GM23338 (cell line): Measurements from ENCODE around the gene FBXL2. TPM values are rescaled to one million over a fixed set of nuclear protein-coding genes. Genes with fewer than 3 reads are reported as not detected.

Experiments used
- ATAC-seq: fragments of 200-7000 bp; cut with Tn5 transposase; 3 replicates; pipeline ENCODE4 v1.9.1; 2020
- DNase-seq: peaks from one replicate; pipeline ENCODE4 v3.0.0-alpha.2; 2015; ENCODE audit warnings: low spot score
- H2AFZ ChIP-seq: fragments of 200-600 bp; sonication (generic); 2 replicates; pipeline ENCODE4 v1.8.0; 2016; ENCODE audit warnings: antibody characterized with exemption, mild to moderate bottlenecking, moderate library complexity
- H3F3A ChIP-seq: fragments of 200-600 bp; sonication (generic); replicated peaks from 2 replicates; pipeline ENCODE4 v1.8.0; 2017; ENCODE audit warnings: antibody characterized with exemption, mixed run types, low read depth
- H3K27ac ChIP-seq: fragments of 200-600 bp; sonication (generic); 2 replicates; pipeline ENCODE4 v1.6.1; 2016; ENCODE audit warnings: low read depth
- H3K27me3 ChIP-seq: fragments of 200-600 bp; sonication (generic); 2 replicates; pipeline ENCODE4 v1.8.0; 2016; ENCODE audit warnings: mild to moderate bottlenecking, mixed run types, moderate library complexity; ENCODE audit not compliant: insufficient read depth
- H3K36me3 ChIP-seq: fragments of 200-600 bp; sonication (generic); 2 replicates; pipeline ENCODE4 v1.8.0; 2016; ENCODE audit warnings: mild to moderate bottlenecking; ENCODE audit not compliant: insufficient read depth
- H3K4me1 ChIP-seq: fragments of 200-600 bp; sonication (generic); 2 replicates; pipeline ENCODE4 v1.8.0; 2016; ENCODE audit warnings: mild to moderate bottlenecking, moderate library complexity; ENCODE audit not compliant: insufficient read depth
- H3K4me2 ChIP-seq: fragments of 200-600 bp; sonication (generic); 2 replicates; pipeline ENCODE4 v1.7.1; 2017; ENCODE audit warnings: mixed run types
- H3K4me3 ChIP-seq: fragments of 200-600 bp; sonication (generic); 2 replicates; pipeline ENCODE4 v1.6.1; 2016; ENCODE audit warnings: mixed run types
- H3K79me2 ChIP-seq: fragments of 200-600 bp; sonication (generic); replicated peaks from 2 replicates; pipeline ENCODE4 v1.8.0; 2017; ENCODE audit warnings: mild to moderate bottlenecking; ENCODE audit not compliant: insufficient read depth
- H3K9me2 ChIP-seq: fragments of 200-600 bp; sonication (generic); 2 replicates; pipeline ENCODE4 v1.8.0; 2017; ENCODE audit not compliant: insufficient read depth
- H4K20me1 ChIP-seq: fragments of 200-600 bp; sonication (generic); replicated peaks from 2 replicates; pipeline ENCODE4 v1.8.0; 2017; ENCODE audit warnings: mild to moderate bottlenecking; ENCODE audit not compliant: insufficient read depth
- H3K27ac Mint-ChIP-seq: 2 replicates; pipeline ENCODE4 v1.8.0; 2020; ENCODE audit warnings: inconsistent platforms, mild to moderate bottlenecking, moderate library complexity, mixed read lengths
- H3K27me3 Mint-ChIP-seq: 3 replicates; pipeline ENCODE4 v1.8.0; 2022; ENCODE audit warnings: low read depth, mild to moderate bottlenecking, moderate library complexity, mixed read lengths, inconsistent platforms; ENCODE audit not compliant: insufficient read depth, poor library complexity
- H3K36me3 Mint-ChIP-seq: 3 replicates; pipeline ENCODE4 v1.8.0; 2021; ENCODE audit warnings: low read depth, mild to moderate bottlenecking, inconsistent platforms, moderate library complexity, mixed read lengths
- H3K4me1 Mint-ChIP-seq: 3 replicates; pipeline ENCODE4 v1.8.0; 2020; ENCODE audit warnings: mild to moderate bottlenecking, inconsistent platforms, mixed read lengths
- H3K4me3 Mint-ChIP-seq: 3 replicates; pipeline ENCODE4 v1.8.0; 2021; ENCODE audit warnings: moderate library complexity, mild to moderate bottlenecking, inconsistent platforms, mixed read lengths
- H3K9me3 Mint-ChIP-seq: 3 replicates; pipeline ENCODE4 v1.8.0; 2020; ENCODE audit warnings: moderate library complexity, mild to moderate bottlenecking, inconsistent platforms, mixed read lengths
- CTCF ChIP-seq, 2 experiments: fragments of 200-600 bp in 1 of 2; sonication (generic) in 1 of 2; conservative IDR thresholded peaks; 2 replicates each; pipeline versions ENCODE4 v1.5.1 to v1.6.1; 2016 to 2017; ENCODE audit warnings: antibody characterized with exemption in 2 of 2, low read depth in 2 of 2, mild to moderate bottlenecking in 2 of 2, moderate library complexity in 1 of 2
- EZH2 ChIP-seq: fragments of 200-600 bp; sonication (generic); IDR thresholded peaks from one replicate; pipeline ENCODE4 v1.8.0; 2017; ENCODE audit warnings: antibody characterized with exemption, mild to moderate bottlenecking, low read depth; ENCODE audit not compliant: unreplicated experiment
- REST ChIP-seq: IDR thresholded peaks from one replicate; pipeline ENCODE4 v1.6.1; 2018; ENCODE audit warnings: antibody characterized with exemption; ENCODE audit not compliant: unreplicated experiment
- ZNF114 ChIP-seq: fragments of 250-450 bp; sonication (Bioruptor Pico); IDR thresholded peaks from 2 replicates; pipeline ENCODE4 v1.5.0; 2020; ENCODE audit warnings: mild to moderate bottlenecking, moderate library complexity
- polyA plus RNA-seq: library from polyadenylated mRNA; unstranded; fragments of >200 nt; fragmentation: Nextera tagmentation; extraction: Ambion mirVana; gene quantifications from 2 replicates; pipeline ENCODE4 v1.2.1, GENCODE V29; 2016
- total RNA-seq: library from RNA; depleted of rRNA; stranded (reverse); fragments of >200 nt; shearing (Covaris generic); gene quantifications from 2 replicates; pipeline ENCODE4 v1.2.3, GENCODE V29; 2014

The FBXL2 gene
- total and polyA plus RNA-seq, 2 experiments from 2014 or later = 2.8 to 5.7 TPM

- Histone ChIP-seq H4K20me1 (peaks cover 12% of the 10 kb centered on the region), H3K27me3 (no peaks in the 10 kb centered on the region), H3K79me2 (peaks cover 84% of the 10 kb centered on the region), H3K9me2 (no peaks in the 10 kb centered on the region), H3K4me1 (peaks cover 5% of the 10 kb centered on the region), H3F3A (no peaks in the 10 kb centered on the region), H2AFZ (no peak overlapping the region), H3K36me3 (peaks cover 5% of the 10 kb centered on the region; the same call in 1 of the 2 replicates), H3K4me2 (no peak overlapping the region), H3K4me3 (no peak overlapping the region), H3K27ac (no peak overlapping the region)
- Mint-ChIP-seq H3K27me3 (no peaks in the 10 kb centered on the region), H3K4me1 (peaks cover 9% of the 10 kb centered on the region; the same call in 2 of the 3 replicates), H3K27ac (no peak overlapping the region), H3K4me3 (no peak overlapping the region), H3K9me3 (no peaks in the 10 kb centered on the region), H3K36me3 (peaks cover 74% of the 10 kb centered on the region)
- no peak for DNase-seq
- TF ChIP-seq ZNF114 (CRISPR knock-in tag) = no peak
- TF ChIP-seq REST = no peak
- TF ChIP-seq CTCF (conservative IDR thresholded peaks at IDR 0.05; ENCODE audit: low read depth in 2 of 2) = no peak
- no peak for ATAC-seq
These were observed 142.7 kb downstream of the FBXL2 start for GRCh38 chr3:33419948-33420347.

GRCh38 chr3:33420966-33421365 lies 143.7 kb downstream of the FBXL2 start:
- Mint-ChIP-seq H3K27ac (no peak overlapping the region), H3K36me3 (peaks cover 69% of the 10 kb centered on the region), H3K27me3 (no peaks in the 10 kb centered on the region), H3K9me3 (no peaks in the 10 kb centered on the region), H3K4me3 (no peak overlapping the region), H3K4me1 (peaks cover 18% of the 10 kb centered on the region)
- peaks cover 14% of the 10 kb centered on the region for H4K20me1 ChIP-seq
- peak; percentile 75 for ATAC-seq
- H3F3A ChIP-seq = no peaks in the 10 kb centered on the region
- H3K4me1 ChIP-seq = peaks cover 12% of the 10 kb centered on the region
- DNase-seq = peak; percentile 58
- no peak overlapping the region for H3K4me2 ChIP-seq
- H2AFZ ChIP-seq = no peak overlapping the region
- H3K9me2 ChIP-seq = no peaks in the 10 kb centered on the region
- no peak overlapping the region for H3K4me3 ChIP-seq
- peaks cover 92% of the 10 kb centered on the region for H3K79me2 ChIP-seq
- no peak overlapping the region for H3K27ac ChIP-seq
- TF ChIP-seq CTCF (conservative IDR thresholded peaks at IDR 0.05; ENCODE audit: low read depth in 2 of 2) = peak; percentile 40 to 42
- TF ChIP-seq EZH2 = no peak
- H3K36me3 ChIP-seq = peaks cover 5% of the 10 kb centered on the region; the same call in 1 of the 2 replicates
- H3K27me3 ChIP-seq = no peaks in the 10 kb centered on the region
